Fibroblast of villous mesenchyme (primary cell): ENCODE data around the gene GRIK4. TPM values are rescaled to one million over a fixed set of nuclear protein-coding genes. Genes with fewer than 3 reads are reported as not detected.

ENCODE experiments used
- DNase-seq: peaks from one replicate; pipeline ENCODE4 v3.0.0-alpha.2; 2010; ENCODE audit warnings: low read depth
- H3K4me3 ChIP-seq: 2 replicates; pipeline ENCODE4 v1.5.1; 2011; ENCODE audit warnings: low read depth, mild to moderate bottlenecking, low read length
- total RNA-seq: library from RNA; depleted of rRNA; stranded (reverse); fragments of >200 nt; gene quantifications from 2 replicates; pipeline ENCODE4 v1.2.3, GENCODE V29; 2012
- TF ChIP-seq, protein P1 (sequence below): IDR thresholded peaks from 2 replicates; pipeline ENCODE4 v1.5.1; 2012; ENCODE audit warnings: low read depth, mild to moderate bottlenecking, low read length; ENCODE audit not compliant: insufficient read depth

The GRIK4 gene
- total RNA-seq, 1 donor = under 0.01 TPM

GRCh38 chr11:120509346-120510053 lies 2.0 kb upstream of the GRIK4 start:
- no peak overlapping the region for H3K4me3 ChIP-seq
- TF ChIP-seq, protein P1, sequence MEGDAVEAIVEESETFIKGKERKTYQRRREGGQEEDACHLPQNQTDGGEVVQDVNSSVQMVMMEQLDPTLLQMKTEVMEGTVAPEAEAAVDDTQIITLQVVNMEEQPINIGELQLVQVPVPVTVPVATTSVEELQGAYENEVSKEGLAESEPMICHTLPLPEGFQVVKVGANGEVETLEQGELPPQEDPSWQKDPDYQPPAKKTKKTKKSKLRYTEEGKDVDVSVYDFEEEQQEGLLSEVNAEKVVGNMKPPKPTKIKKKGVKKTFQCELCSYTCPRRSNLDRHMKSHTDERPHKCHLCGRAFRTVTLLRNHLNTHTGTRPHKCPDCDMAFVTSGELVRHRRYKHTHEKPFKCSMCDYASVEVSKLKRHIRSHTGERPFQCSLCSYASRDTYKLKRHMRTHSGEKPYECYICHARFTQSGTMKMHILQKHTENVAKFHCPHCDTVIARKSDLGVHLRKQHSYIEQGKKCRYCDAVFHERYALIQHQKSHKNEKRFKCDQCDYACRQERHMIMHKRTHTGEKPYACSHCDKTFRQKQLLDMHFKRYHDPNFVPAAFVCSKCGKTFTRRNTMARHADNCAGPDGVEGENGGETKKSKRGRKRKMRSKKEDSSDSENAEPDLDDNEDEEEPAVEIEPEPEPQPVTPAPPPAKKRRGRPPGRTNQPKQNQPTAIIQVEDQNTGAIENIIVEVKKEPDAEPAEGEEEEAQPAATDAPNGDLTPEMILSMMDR = no peak
- DNase-seq = no peak

DNA sequence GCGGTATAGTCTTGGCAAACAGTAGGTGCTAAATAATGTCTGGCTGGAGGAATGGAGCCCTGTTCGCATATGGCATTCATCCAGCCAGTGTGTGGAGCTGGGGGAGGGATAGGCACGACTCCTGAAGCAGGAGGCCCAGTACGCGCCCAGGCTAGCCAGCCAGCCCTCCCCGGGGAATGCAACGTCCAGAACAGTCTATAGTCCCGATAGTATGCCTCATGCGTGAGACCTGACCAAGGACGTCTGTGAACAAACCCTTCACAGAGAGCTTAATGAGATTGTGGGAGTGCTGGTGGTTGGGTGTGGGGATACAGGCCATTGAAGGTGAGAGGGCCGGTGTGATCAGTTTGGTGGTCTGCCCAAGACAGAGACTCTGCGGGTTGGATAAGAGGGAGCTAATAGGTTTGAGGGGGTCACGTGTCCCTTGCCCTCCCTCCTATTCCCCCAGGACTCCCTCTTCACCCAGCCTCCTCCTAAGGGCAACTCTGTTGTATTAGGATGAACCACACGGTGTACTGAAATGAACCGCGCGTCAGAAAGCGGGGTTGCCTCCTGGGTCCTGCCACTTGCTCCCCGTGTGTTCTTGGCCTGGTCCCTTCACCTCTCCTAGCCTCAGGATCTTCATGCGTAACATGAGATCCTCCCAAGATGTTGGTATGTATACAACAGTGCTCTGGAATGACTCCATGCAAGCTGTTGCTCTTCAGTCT lies 987 bp upstream of the GRIK4 start:
- no peak for DNase-seq
- TF ChIP-seq, protein P1 = no peak
- no peak overlapping the region for H3K4me3 ChIP-seq

DNA sequence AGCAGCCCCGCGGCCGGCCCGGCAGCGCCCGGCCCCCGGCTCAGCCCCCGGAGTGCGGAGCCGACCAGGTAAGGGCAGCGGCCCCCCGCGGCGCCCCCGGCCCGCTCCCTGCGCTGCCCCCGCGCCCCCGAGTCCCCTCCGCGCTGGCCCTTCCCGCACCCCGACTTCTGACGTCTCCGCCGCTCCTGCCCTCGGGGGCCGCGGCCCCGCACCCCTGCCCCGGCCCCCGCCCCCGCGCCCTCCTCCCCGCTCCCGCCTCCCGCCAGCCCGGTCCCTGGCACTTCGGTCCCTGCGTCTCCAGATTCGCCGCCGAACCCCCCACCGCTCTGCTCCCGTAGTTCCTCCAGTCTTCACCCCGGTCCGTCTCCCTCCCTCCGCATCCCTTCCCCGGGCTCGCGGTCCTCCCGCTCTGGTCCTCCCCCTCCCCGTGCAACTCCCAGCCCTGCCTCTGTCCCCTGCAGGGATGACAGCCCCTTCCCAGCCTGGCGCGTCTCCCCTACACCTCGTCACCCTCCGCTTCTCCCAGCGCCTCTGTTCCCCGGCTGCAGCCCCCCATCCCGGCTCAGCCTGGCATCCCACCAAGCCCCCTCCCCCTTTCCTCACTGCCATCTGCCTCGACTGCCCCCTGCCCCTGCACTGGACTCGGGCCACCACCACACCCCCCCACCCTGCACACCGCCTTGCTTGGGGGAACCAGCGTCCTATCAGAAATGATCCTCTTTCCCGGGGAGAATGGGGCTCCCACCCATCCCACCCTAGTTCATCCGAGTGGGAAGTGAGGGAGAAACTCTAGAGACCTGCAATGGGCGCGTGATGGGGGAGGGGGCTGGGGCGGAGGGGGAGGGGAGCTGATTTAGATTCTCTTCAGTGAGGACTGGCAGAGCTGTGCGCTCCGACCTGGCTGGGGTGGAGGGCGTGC lies 531 bp downstream of the GRIK4 start:
- TF ChIP-seq, protein P1 = no peak
- H3K4me3 ChIP-seq = peak overlapping the region; percentile 27
- DNase-seq = no peak

- DNase-seq = no peak
- TF ChIP-seq, protein P1 = no peak
- no peak overlapping the region for H3K4me3 ChIP-seq
These were observed 1.3 kb downstream of the GRIK4 start for GRCh38 chr11:120512739-120513435.

- no peak for DNase-seq
- no peak overlapping the region for H3K4me3 ChIP-seq
- TF ChIP-seq, protein P1 = no peak
These were observed 2.1 kb downstream of the GRIK4 start for GRCh38 chr11:120513436-120514315.
